A673 (cell line): ENCODE measurements around the gene RCC2.

Experiments used
- CTCF ChIP-seq: fragments of 300-800, 200-600 bp; sonication (generic); conservative IDR thresholded peaks from 2 replicates; pipeline ENCODE4 v1.5.1; 2017; ENCODE audit warnings: low read depth, mild to moderate bottlenecking, antibody characterized with exemption, low read length, moderate library complexity, mixed read lengths
- EZH2 ChIP-seq: fragments of 200-600 bp; sonication (generic); IDR thresholded peaks from 2 replicates; pipeline ENCODE4 v1.6.1; 2017; ENCODE audit warnings: borderline replicate concordance, low read depth, mild to moderate bottlenecking, mixed read lengths, antibody characterized with exemption, low read length; ENCODE audit not compliant: poor library complexity, severe bottlenecking

GRCh38 chr1:17360272-17360956 is 79.1 kb downstream of the RCC2 start:
- TF ChIP-seq CTCF = no peak
- no peak for TF ChIP-seq EZH2
